ENCODE measurements around the gene CCL5.

The CCL5 gene

GRCh38 chr17:35867574-35867973 is 12.6 kb downstream of the CCL5 start:
- DNase-seq (ENCODE audit: low spot score) = no peak

GRCh38 chr17:35866341-35866950 is 13.7 kb downstream of the CCL5 start:
- DNase-seq (ENCODE audit: low spot score) = no peak

- DNase-seq (ENCODE audit: low spot score) = no peak
Observed at GRCh38 chr17:35865412-35866340, 14.5 kb downstream of the CCL5 start.

- no peak for DNase-seq (ENCODE audit: low spot score)
Observed at GRCh38 chr17:35864853-35865252, 15.3 kb downstream of the CCL5 start.

- no peak for DNase-seq (ENCODE audit: low spot score)
Observed at GRCh38 chr17:35856603-35857002, 23.6 kb downstream of the CCL5 start.

- no peak for DNase-seq (ENCODE audit: low spot score)
Observed at GRCh38 chr17:35855965-35856364, 24.2 kb downstream of the CCL5 start.

- DNase-seq (ENCODE audit: low spot score) = peak; percentile 50
Observed at GRCh38 chr17:35849469-35850348, 30.5 kb downstream of the CCL5 start.

- DNase-seq (ENCODE audit: low spot score) = no peak
Observed at GRCh38 chr17:35847633-35848373, 32.4 kb downstream of the CCL5 start.

GRCh38 chr17:35847006-35847405 is 33.2 kb downstream of the CCL5 start:
- DNase-seq (ENCODE audit: low spot score) = peak; percentile 49

GRCh38 chr17:35846055-35846809 is 33.9 kb downstream of the CCL5 start:
- DNase-seq (ENCODE audit: low spot score) = no peak

GRCh38 chr17:35844547-35844946 is 35.6 kb downstream of the CCL5 start:
- no peak for DNase-seq (ENCODE audit: low spot score)

GRCh38 chr17:35843698-35844097 is 36.5 kb downstream of the CCL5 start:
- no peak for DNase-seq (ENCODE audit: low spot score)

- no peak for DNase-seq (ENCODE audit: low spot score)
Observed at GRCh38 chr17:35842239-35842638, 37.9 kb downstream of the CCL5 start.

- DNase-seq (ENCODE audit: low spot score) = no peak
Observed at GRCh38 chr17:35841505-35841904, 38.7 kb downstream of the CCL5 start.

- no peak for DNase-seq (ENCODE audit: low spot score)
Observed at GRCh38 chr17:35841101-35841500, 39.1 kb downstream of the CCL5 start.

- no peak for DNase-seq (ENCODE audit: low spot score)
Observed at GRCh38 chr17:35825206-35825605, 55.0 kb downstream of the CCL5 start.
